Caco-2 (cell line): ENCODE results near the gene FAM3C. TPM values are rescaled to one million over a fixed set of nuclear protein-coding genes. Genes with fewer than 3 reads are reported as not detected.

Experiments
- BruUV-seq: library from RNA; stranded (reverse); fragments of 400-500 nt; replicated peaks from 2 replicates; lab custom pipeline; 2021; lab: Mats Ljungman, UMichigan
- CTCF ChIA-PET: fragments of 300-600 bp; sonication (Branson Sonifier 250); formaldehyde crosslinking; loops from one replicate; lab custom pipeline; 2022; ENCODE audit warnings: antibody characterized with exemption; lab: Charles Lee
- POLR2A ChIA-PET: fragments of 300-600 bp; sonication (Branson Sonifier 250); formaldehyde crosslinking; loops from one replicate; lab custom pipeline; 2022; ENCODE audit warnings: antibody characterized with exemption; lab: Charles Lee
- DNase-seq, 2 experiments: peaks; one replicate each; pipeline versions ENCODE4 v3.0.0 to v3.0.0-alpha.2; 2020 to 2022
- H3K27me3 ChIP-seq: replicated peaks from 2 replicates; pipeline ENCODE4 v1.6.0; 2011; ENCODE audit warnings: low read length; ENCODE audit not compliant: control insufficient read depth, insufficient read depth
- H3K36me3 ChIP-seq: 2 replicates; pipeline ENCODE4 v1.5.1; 2011; ENCODE audit warnings: low read length; ENCODE audit not compliant: control insufficient read depth, insufficient read depth
- H3K4me1 ChIP-seq: fragments of 250-450 bp; sonication (Bioruptor Pico); 2 replicates; pipeline ENCODE4 v1.5.1; 2020; ENCODE audit warnings: mild to moderate bottlenecking
- H3K4me3 ChIP-seq: 2 replicates; pipeline ENCODE4 v1.5.1; 2011; ENCODE audit warnings: low read depth, mild to moderate bottlenecking, control low read depth, low read length
- H3K9me3 ChIP-seq: fragments of 250-450 bp; sonication (Bioruptor Pico); 2 replicates; pipeline ENCODE4 v1.5.1; 2020; ENCODE audit warnings: mild to moderate bottlenecking, moderate library complexity
- H3K27ac Mint-ChIP-seq: one replicate; pipeline ENCODE4 v1.8.0; 2022; ENCODE audit warnings: mixed read lengths; ENCODE audit not compliant: unreplicated experiment
- H3K27me3 Mint-ChIP-seq: one replicate; pipeline ENCODE4 v1.8.0; 2022; ENCODE audit warnings: mixed read lengths; ENCODE audit not compliant: insufficient read depth, unreplicated experiment
- H3K36me3 Mint-ChIP-seq: one replicate; pipeline ENCODE4 v1.8.0; 2022; ENCODE audit warnings: mild to moderate bottlenecking, mixed read lengths; ENCODE audit not compliant: insufficient read depth, unreplicated experiment
- H3K4me1 Mint-ChIP-seq: one replicate; pipeline ENCODE4 v1.8.0; 2022; ENCODE audit warnings: low read depth, mixed read lengths; ENCODE audit not compliant: unreplicated experiment
- H3K4me3 Mint-ChIP-seq: one replicate; pipeline ENCODE4 v1.8.0; 2022; ENCODE audit warnings: mild to moderate bottlenecking, moderate library complexity, mixed read lengths; ENCODE audit not compliant: unreplicated experiment
- H3K9me3 Mint-ChIP-seq: one replicate; pipeline ENCODE4 v1.8.0; 2022; ENCODE audit warnings: mixed read lengths; ENCODE audit not compliant: unreplicated experiment
- intact Hi-C: fragments of 100-400 bp; cut with micrococcal nuclease; formaldehyde crosslinking; loops from one replicate; pipeline ENCODE4 v1.10.0; 2022; ENCODE audit not compliant: unreplicated experiment
- total RNA-seq: library from RNA; stranded (reverse); gene quantifications from 2 replicates; pipeline ENCODE4 v1.2.3, GENCODE V29; 2022
- TF ChIP-seq, protein P1 (sequence below), 2 experiments: fragments of 200-600 bp in 1 of 2; IDR thresholded peaks; 1 replicate in 1 of 2; 2 replicates in 1 of 2; pipeline versions ENCODE4 v1.5.1 to v1.8.0; 2011 to 2022; ENCODE audit warnings: antibody characterized with exemption in 1 of 2, control low read depth in 1 of 2, inconsistent platforms in 1 of 2, low read depth in 1 of 2, low read length in 1 of 2, mild to moderate bottlenecking in 1 of 2, moderate library complexity in 1 of 2; ENCODE audit not compliant: insufficient read depth in 1 of 2, severe bottlenecking in 1 of 2, unreplicated experiment in 1 of 2

The FAM3C gene
- total RNA-seq, 1 experiment from 2014 or later = 40.5 TPM

DNA sequence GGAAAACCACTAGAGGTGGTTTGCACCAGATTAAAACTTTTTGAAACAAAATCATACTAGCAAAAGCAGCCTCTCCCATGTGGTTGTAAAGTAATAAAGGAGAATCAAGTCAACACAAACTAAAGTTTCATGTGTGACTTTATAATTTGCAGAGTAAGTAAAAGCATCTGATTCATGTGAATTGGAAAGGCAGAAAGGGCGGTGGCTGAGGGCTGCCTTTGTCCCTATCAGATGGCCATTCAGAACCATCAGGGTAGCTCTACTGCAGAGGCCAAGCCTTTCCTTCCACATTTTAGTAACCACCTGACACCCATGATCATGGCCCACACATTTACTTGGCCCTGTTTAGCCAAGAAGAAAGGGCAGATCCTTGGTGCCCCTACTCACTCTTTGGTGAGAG lies 51.6 kb downstream of the FAM3C start:
- intact Hi-C loops = no loop called here
- Mint-ChIP-seq H3K27me3 (no peaks in the 10 kb centered on the region), H3K27ac (no peak overlapping the region), H3K36me3 (peaks cover 7% of the 10 kb centered on the region), H3K9me3 (no peaks in the 10 kb centered on the region), H3K4me1 (no peaks in the 10 kb centered on the region), H3K4me3 (no peak overlapping the region)
- H3K27me3 ChIP-seq = no peaks in the 10 kb centered on the region
- no peak overlapping the region for H3K4me3 ChIP-seq
- H3K9me3 ChIP-seq = no peaks in the 10 kb centered on the region
- H3K4me1 ChIP-seq = no peaks in the 10 kb centered on the region
- CTCF ChIA-PET = no interaction called here
- POLR2A ChIA-PET = no interaction called here
- DNase-seq = no peak
- TF ChIP-seq, protein P1, sequence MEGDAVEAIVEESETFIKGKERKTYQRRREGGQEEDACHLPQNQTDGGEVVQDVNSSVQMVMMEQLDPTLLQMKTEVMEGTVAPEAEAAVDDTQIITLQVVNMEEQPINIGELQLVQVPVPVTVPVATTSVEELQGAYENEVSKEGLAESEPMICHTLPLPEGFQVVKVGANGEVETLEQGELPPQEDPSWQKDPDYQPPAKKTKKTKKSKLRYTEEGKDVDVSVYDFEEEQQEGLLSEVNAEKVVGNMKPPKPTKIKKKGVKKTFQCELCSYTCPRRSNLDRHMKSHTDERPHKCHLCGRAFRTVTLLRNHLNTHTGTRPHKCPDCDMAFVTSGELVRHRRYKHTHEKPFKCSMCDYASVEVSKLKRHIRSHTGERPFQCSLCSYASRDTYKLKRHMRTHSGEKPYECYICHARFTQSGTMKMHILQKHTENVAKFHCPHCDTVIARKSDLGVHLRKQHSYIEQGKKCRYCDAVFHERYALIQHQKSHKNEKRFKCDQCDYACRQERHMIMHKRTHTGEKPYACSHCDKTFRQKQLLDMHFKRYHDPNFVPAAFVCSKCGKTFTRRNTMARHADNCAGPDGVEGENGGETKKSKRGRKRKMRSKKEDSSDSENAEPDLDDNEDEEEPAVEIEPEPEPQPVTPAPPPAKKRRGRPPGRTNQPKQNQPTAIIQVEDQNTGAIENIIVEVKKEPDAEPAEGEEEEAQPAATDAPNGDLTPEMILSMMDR (IDR thresholded peaks at IDR 0.05; ENCODE audit: insufficient read depth in 1 of 2, low read depth in 1 of 2, low read length in 1 of 2, severe bottlenecking in 1 of 2, unreplicated experiment in 1 of 2) = no peak
- BruUV-seq = no TSS peak
- no peaks in the 10 kb centered on the region for H3K36me3 ChIP-seq

DNA sequence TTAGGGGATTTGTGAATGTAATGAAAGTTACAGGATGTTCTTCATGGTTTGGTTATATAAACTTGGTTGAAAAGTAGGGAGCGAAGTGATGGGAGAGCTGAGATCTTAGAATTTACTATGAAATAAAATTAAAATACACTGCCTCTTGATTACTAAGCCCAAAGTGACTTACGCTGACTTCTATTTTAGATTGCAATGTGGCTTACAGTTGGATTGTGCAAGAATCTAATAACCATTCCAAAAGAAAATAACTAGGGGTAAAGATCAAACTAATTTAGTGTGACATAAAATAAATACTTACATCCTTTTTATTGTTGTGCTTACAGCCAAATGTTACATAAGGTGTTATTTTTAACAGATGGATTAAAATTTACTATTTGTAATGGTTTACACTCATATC lies 52.0 kb downstream of the FAM3C start:
- Mint-ChIP-seq H3K36me3 (peaks cover 7% of the 10 kb centered on the region), H3K9me3 (no peaks in the 10 kb centered on the region), H3K4me3 (no peak overlapping the region), H3K4me1 (no peaks in the 10 kb centered on the region), H3K27ac (no peak overlapping the region), H3K27me3 (no peaks in the 10 kb centered on the region)
- no peaks in the 10 kb centered on the region for H3K36me3 ChIP-seq
- ChIA-PET POLR2A (no interaction called here), CTCF (no interaction called here)
- H3K27me3 ChIP-seq = no peaks in the 10 kb centered on the region
- DNase-seq = no peak
- no peaks in the 10 kb centered on the region for H3K9me3 ChIP-seq
- intact Hi-C loops = no loop called here
- TF ChIP-seq, protein P1 (IDR thresholded peaks at IDR 0.05; ENCODE audit: insufficient read depth in 1 of 2, low read depth in 1 of 2, low read length in 1 of 2, severe bottlenecking in 1 of 2, unreplicated experiment in 1 of 2) = no peak
- BruUV-seq = no TSS peak
- H3K4me1 ChIP-seq = no peaks in the 10 kb centered on the region
- no peak overlapping the region for H3K4me3 ChIP-seq

DNA sequence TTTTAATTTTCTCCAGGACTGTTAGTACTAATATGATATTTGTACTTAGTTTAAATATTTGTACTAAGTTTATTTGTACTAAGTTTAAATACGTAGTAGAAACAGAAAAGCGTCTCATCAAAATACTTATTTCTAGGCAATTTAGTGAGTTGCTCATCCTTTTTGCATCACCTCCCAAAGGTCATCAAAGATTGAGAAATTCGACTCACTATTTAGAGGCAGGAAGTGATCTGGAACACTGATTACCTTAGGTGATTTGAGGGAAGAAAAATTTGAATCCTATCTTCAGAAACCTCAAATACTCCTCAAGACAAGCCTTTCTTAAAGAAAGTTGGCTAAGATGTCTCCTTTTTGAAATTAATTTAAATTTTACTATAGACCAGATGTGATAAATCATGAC lies 52.8 kb downstream of the FAM3C start:
- no peaks in the 10 kb centered on the region for H3K27me3 Mint-ChIP-seq
- no peak for DNase-seq
- no TSS peak for BruUV-seq
- no peaks in the 10 kb centered on the region for H3K36me3 ChIP-seq
- no peaks in the 10 kb centered on the region for H3K9me3 Mint-ChIP-seq
- no peak overlapping the region for H3K4me3 Mint-ChIP-seq
- no peaks in the 10 kb centered on the region for H3K9me3 ChIP-seq
- no peaks in the 10 kb centered on the region for H3K27me3 ChIP-seq
- intact Hi-C loops = no loop called here
- H3K36me3 Mint-ChIP-seq = peaks cover 7% of the 10 kb centered on the region
- H3K4me3 ChIP-seq = no peak overlapping the region
- POLR2A ChIA-PET = no interaction called here
- CTCF ChIA-PET = no interaction called here
- no peaks in the 10 kb centered on the region for H3K4me1 ChIP-seq
- H3K27ac Mint-ChIP-seq = no peak overlapping the region
- TF ChIP-seq, protein P1 (IDR thresholded peaks at IDR 0.05; ENCODE audit: insufficient read depth in 1 of 2, low read depth in 1 of 2, low read length in 1 of 2, severe bottlenecking in 1 of 2, unreplicated experiment in 1 of 2) = no peak
- H3K4me1 Mint-ChIP-seq = no peaks in the 10 kb centered on the region
